CD1c-positive myeloid dendritic cell (primary cell): ENCODE measurements around the gene CSRP1.
A peak's percentile ranks its signal among the peaks of the same experiment; 100 is the strongest.
"Not testable (repeated sequence)": the region's sequence is repeated elsewhere in the genome, so short reads cannot be mapped to it uniquely, and the experiment has no call there.

Experiments
- DNase-seq: peaks from one replicate; pipeline ENCODE4 v3.0.0-alpha.2; 2016; ENCODE audit errors: extremely low spot score

The CSRP1 gene

DNA sequence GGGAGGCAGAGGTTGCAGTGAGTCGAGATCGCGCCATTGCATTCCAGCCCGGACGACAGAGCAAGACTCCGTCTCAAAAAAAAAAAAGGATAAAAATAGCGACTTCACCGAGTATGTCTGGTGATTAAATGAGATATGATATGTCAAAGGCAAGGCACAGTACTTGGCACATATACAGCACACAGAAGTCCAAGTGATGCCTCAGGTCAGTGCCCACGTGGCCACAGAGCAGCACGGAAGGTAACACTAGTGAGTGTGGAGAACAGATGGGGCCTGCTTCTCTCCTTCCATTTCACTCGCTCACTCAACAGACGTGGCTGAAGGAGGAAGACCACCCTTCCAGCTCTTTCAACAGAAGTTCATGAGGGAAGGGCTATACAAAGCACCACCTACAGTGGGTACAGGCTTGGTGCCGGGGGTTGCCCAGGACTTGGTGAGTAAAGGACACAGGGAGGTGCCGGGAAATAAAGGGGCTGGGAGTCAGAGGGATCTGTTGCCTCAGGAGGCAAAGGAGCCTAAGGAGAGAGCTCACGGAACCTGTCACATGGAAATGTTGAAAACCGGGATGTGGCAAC lies 8.9 kb downstream of the CSRP1 start:
- no peak for DNase-seq

DNA sequence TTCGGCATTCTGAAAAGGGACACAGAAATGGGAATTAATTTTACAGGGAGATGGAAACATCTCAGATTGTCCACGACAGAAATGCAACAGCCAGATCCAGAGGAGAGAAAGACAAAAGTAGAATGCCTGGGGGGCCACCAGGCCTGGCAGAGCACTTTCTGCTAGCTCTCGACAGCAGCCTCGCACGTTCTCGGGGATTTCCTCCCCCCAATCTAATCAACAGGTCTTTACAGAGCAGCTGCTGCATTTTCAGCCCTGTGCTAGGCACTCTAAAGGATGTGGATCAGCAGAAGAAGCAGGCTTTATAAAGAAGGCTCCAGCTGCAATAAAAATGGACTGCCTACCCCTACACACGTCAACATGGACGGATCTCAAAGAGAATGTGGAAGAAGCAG lies 10.6 kb downstream of the CSRP1 start:
- DNase-seq = no peak

DNA sequence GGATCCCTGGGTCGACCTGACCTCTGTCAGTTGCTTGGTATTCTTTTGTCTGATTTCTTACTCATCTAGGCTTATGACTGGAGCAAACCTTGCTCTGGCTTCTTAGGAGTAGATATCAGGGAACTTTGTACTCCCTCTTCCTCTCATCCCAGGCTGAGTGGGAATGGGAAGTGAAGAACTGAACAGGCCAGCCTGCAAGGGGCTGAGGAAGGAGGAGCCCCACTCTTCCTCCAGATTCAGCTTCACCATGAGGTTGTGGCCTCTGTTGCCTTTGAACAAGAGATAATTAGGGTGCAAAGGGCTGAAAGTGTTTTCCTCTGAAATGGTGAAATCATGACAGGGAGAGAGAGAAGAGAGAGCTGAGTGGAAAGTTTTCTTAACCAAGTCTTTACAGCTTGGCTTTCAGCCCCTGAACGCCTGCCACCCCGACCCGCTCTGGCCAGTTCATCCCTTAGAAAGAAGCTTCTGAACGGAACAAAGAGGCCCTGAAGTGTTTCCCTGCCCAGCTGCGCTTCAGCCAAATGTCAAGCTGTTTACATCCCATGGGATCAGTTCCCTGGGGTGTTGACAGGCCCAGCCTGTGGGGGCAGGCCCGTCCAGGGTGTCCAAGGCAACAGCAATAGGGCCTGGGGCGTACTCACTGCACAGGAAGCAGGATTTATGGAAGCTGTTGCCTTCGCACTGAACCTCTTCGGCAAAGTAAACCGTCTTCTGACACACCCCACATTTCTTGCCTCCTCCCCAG lies 11.2 kb downstream of the CSRP1 start:
- no peak for DNase-seq

DNA sequence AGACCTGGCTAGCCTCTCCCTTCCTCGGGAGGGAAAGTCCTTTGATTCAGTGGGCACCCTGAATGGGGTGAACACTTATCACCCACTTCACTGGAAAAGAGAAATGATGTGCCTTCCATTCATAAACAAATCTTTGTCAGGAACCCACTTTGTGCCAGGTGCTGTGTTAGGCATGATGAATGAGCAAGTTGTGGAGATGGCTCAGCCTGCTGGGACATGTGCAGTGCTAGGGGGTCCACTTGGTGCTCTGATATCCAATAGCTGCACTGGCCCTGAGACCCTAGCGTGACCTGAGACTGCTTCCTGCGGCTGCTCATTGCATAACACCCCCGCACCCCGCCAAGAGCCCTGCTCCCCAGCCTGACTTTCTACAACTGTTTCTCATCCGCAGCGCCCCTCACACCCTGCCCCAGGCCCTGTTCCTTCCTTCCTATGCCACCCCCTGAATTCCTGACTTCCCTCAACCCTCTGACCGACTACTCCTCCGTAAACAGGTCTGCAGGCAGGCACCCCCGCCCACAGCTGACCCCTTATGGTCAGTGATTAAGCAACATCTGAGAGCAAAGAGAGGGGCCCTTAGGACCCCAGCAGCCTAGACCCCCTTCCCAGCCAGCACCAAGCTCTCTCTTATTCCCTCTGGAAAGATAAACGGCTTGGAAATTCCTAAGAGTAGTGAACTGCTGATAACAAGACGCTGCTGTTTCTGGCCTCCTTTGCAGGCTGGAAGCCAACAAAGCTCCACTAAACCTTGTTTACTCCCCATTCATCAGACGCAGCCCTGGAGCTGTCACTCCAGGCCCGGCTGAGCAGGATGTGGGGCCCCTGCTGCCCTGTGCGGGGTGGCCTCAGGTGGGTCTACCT lies 12.9 kb downstream of the CSRP1 start:
- no peak for DNase-seq

DNA sequence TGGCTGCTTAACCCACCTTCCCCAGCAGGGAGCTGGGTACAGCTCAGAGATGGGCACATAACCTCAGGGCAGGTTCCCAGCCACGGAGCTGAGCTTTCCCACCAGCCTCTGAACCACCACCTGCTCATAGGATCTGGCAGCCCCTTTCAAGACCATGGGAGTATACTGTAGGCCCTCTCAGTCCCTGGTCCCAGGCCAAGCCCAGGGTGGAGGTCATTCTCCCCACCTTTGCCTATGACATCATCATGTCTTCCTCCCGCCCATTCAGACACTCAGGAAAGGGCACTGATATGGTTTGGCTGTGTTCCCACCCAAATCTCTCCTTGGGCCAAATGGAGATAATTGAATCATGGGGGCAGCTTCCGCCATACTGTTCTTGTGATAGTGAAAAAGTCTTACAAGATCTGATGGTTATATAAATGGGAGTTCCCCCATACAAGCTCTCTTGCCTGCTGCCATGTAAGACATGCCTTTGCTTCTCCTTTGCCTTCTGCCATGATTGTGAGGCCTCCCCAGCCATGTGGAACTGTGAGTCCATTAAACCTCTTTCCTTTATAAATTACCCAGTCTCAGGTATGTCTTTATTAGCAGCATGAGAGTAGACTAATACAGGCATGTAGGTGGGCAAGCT lies 13.8 kb downstream of the CSRP1 start:
- DNase-seq = not testable (repeated sequence)

DNA sequence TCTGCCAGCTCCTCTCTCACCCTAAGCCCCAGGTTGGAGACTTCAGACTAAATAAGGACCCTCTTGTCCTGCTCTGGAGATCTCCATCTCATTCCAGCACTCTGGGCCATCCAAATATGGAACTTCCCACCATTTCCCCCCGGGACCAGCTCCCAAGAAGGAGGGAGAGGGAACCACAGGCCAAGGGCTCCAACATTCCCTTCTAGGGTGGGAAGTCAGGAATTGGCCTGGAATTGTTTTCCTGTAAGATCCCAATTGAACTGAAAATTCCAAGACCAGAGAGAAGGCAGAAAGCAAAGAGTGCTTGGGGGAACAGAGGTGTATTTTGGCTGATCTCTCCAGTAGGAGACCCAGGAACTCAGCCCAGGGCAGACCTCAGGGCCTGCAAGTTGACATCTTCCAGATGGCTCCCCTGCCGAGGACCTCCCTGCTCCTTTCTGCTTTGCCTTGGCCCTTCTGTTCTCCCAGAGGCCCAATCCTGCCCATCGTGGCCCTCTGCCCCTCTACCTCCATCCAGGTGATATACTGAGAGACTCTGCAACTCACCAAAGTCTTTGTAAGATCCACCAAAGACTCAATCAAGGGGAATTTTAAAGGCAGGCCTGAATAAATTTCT lies 14.9 kb downstream of the CSRP1 start:
- DNase-seq = no peak

DNA sequence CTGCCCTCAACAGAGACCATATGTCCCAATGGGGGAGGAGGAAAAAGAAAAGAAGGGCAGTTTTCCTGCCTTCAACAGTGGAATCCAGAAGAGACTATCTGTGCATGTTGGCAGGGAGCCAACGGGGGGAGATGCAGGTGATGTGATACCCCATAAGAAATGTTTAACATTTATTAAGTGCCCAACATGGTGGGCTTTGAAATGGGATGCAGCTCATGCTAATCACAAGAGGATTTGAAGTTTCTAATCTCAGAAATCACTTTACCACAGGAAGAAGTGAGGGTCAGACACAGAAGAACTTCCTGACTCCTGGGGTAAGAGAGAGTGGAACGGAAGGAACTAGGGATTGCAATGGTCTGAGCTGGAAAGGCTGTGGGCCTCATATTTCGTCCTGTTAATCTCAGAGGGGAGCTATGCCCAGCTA lies 16.2 kb downstream of the CSRP1 start:
- no peak for DNase-seq

DNA sequence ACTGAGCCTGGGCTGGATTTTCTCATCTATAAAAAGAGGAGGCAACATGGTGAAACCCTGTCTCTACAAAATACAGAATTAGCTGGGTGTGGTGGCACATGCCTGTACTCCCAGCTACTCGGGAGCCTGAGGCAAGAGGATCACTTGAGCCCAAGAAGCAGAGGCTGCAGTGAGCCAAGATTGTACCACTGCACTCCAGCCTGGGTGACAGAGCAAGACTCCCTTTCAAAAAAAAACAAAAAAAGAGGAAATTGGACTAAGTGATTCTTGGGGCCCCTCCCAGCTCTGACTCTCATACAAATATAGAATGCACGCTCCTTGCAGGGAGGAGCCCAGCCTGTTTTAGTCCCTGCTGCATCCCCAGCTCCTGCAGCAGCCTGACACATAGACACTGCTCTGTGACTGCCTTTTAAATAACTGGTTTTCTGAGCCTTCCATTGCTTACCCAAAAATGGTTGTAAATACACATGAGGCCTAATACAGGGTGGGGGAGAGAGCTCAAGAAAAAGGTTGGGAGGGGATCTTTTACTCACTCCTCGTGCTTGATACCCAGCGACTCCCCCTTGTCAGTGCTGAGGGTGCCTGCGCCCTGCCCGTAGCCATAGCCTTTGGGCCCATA lies 17.2 kb downstream of the CSRP1 start:
- peak; percentile 51 for DNase-seq

DNA sequence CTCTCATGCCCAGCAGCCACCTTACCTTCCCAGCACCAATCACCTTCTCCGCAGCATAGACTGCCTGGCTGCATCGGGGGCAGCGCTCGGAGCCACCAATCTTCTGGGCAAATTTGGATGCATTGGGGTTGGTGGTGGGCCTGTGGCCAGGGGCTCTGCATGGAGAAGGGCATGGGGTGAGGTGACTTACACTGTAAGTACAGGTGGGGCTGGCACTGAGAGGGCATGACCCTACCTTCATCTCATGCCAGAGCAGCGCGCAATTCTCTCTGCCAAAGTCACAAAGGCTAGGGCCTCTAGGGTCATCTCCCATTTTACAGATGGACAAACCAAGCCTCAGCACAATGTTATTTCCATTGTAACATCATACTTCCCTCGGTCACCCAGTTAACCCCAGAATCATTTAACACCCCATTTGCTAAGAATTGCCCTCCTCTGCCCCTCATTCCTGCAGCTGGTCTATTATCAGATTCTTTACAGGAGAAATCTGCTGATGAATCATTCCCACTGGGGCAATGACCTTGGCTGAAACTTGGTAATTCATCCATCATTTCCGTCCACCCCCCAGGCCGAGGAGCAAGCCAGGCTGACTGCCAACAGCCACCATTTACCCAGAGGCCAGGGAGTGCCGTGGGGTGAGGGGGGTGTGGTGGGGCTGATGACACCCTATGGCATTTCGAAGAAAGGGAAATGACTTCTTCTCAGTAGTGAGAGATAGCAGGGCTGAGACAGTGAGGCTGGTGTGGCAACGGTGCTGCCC lies 17.9 kb downstream of the CSRP1 start:
- DNase-seq = peak; percentile 46

DNA sequence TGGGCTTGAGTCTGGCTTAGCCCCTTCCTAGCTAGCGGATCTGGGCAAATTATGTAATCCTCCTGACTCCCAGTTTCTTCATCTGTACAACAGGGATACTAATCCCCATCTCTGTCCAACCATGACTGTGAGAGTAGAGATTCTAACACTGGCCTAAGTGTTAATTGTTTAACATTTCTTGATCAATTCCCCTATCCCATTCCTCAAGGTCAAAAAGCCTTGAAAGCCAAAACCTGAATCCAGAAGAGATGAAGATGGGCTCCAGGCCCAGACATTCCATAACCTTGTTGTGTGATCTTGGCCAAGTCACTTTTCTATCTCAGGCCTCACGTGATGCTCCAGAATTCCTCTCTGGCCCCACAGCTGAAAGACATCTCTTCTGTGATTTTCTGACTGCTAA lies 19.2 kb downstream of the CSRP1 start:
- DNase-seq = no peak

DNA sequence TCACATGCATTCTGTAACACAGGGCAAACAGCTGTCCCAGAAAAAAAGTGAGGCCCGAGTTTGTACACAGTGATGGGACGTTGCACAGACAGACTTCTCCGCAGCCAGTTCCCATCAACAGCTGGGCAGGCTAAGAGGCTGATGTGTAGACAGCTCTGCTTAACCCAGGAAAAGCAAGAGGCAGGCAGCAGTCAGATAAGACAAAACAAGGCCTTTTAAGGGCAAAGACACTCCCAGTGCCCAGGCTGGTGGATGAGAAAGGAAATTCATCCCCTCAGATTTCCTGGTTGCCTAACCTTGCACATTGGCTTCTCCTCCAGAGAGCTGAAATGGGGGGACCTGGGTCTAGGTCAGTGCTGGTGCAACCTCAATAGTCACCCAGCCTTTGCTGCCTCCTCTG lies 20.7 kb downstream of the CSRP1 start:
- no peak for DNase-seq

DNA sequence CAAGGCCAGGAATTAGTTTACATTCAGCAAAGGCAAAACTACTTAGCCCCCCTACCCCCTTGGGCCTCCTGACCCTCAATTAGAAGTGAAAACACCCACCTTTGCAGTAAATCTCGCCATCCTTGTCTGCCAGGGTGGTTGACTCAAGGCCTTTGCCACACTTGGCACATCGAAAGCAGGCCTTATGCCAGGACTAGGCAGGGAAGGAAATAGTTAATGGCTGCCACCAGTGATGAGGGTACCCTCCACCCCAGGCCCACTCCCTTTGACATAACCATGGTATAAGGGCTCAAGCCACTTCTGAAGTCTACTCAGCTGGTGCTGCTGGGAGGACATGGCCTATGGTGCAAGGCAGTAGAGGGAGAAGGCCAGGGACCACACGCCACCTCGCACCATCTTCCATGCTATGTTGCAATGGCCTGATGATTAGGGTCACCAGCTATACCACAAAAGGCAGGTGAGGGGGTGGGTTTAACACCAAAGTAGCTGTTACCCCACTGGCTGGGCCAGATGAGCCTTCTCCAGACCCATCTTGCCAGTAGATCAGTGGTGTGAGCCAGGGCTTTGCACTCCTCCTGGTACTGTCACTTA lies 21.6 kb downstream of the CSRP1 start:
- no peak for DNase-seq

DNA sequence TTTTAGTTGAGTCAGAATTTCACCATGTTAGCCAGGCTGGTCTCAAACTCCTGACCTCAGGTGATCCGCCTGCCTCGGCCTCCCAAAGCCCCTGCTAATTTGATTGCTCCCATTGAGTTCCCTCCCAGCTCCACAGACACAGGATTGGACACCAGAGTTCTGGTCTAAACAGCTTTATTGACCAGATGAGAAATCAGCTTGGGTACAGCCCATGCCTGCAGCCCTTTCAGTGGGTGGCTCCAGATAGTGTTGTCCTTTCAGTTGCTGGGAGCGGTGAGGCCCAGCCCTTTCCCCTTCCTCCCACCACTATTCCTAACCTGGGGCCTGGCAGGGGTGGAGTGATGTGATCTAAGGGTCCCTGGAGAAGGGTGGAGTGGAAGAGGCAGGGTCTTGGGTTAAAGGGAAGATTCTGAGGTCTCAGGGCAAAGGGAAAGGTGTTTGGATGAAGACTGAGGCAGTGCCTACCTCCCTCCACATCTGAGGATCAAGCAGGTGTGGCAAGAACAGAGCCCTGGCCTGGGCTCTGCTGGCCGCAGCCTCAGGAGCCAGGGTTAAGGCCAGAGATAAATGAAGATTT lies 23.5 kb downstream of the CSRP1 start:
- no peak for DNase-seq

DNA sequence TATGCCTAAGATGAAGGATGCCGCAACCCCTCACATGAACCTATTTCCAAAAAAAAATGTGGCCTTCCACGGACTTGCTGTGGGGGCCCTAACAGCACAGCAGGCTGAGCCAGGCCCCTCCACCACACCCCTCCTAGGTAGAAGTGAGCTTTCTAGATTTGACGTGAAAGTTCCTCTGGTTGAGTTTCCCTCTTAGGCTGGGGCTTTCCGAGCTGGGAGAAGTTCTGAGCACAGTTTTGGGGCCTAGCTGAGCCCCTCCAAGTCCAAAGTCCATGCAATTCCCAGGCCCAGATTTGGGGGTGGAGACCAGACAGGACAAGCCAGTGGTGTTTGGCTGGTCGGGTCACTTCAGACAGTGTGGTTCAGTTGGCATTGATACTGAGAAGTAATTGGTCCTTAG lies 24.2 kb downstream of the CSRP1 start:
- no peak for DNase-seq

DNA sequence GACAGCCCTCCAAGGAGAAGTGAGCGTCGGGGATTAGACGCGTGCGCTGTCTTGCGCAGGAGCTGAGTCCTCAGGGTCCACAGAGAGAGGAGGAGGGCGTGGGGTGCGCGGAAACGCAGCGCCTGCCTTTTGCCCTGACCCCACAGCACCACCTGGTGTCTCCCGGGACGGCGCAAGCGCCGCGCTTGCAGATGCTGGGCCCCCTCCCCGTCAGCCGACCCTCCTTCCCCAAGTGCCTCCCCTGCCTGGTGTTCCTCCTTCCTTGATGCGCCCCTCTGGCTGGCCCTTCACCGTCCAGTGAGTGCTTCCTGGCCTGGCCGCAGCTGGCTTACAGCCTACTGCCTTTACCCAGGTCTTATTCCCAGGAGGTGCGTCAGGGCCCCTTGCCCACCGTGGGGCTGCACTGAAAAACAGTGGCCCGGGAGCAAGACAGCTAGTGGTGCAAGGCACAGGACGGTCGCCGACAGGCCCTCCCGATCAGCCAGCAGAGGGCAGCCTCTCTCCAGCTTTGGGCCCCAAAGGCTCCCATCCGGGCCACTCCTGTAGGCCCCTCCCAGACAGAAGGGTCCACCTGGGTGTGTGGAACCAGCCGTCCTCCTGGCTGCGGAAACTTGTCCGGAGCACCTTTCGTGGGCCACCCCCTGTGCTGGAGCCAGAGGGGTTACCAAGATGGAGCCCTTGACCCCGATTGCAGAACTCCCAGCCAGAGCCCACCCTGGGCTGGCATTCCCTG lies 25.0 kb downstream of the CSRP1 start:
- DNase-seq = peak; percentile 81

DNA sequence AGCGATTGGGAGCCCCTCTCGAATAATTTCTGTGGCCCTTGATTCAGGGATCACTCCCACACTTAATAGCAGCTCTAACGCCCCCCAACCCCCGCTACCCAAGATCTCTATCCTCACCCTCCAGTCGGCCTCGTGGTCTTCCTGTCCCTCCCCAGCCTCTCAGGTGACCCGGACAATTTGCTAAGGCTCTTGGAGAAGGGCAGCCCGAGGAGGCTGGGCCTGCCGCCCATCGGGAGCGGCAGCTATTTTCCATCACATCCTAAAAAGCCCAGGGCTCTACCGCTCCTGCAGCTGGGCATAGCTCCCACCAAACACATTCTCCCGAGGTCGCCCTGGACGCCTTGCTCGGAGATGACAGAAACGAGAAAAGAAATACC lies 25.9 kb downstream of the CSRP1 start:
- DNase-seq = no peak

DNA sequence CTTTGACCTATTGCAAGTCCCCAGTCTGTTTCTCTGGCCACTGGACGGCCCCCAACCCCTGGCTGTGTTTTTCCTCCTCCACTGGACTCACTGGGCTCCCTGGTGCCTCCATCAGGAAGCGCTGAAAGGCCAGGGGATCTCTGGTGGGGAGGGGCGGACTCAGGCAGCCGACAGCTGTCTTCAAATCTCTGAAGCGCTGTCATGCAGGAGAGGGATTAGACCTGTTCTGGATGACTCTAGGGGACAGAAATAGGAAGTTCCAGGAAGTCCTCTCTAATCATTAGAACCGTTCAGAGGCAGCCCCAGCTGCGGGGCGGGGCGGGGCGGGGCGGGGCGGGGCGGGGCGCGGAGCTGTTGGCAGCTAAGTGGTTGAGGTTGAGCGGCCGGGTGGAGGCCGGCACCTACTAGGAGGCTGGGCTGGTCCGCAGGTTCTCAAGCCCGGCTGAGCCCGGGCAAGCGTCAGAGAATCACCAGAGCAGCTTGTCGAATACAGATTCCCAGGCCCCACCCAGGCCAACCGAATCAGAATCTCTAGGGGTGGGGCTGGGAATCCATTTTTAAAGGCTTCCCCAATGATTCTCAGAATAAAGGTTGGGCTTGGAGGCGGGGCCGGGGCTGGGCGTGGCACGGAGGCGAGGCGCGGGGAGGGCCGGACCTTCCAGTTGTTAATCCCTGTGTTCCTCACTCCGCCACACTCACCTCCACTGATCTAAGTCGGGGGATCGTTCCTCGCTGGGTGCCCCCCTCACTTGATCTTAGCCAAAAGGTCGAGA lies 26.5 kb downstream of the CSRP1 start:
- DNase-seq = peak; percentile 93

DNA sequence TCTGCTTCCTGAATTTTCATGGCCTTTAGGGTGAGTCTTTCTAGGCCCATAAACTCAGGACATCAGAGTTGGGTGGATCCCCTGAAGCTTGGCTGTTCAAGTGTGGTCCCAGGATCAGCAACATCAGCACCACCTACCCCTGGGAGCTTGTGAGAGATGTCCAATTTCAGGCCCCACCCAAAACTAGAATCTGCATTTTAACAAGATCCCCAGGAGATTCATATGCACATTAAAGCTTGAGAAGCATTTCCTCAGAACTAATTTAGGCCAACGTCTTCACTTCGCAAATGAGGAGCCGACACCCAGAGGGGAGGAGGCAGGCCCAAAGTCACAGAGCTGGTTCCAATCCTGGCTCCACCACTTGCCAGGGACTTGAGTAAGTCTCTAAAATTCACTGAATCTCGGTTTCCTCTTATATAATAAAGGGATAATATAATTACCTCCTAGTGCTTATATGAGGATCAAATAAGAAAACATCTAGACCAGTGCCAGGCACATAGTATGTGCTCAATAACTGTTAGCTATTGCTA lies 27.7 kb downstream of the CSRP1 start:
- no peak for DNase-seq
